ENCODE data around the gene SARS1. TPM values are rescaled to one million over a fixed set of nuclear protein-coding genes. Genes with fewer than 3 reads are reported as not detected.

The SARS1 gene
- total and polyA plus RNA-seq, 2 of the 8 experiments (the other 6 are each of a cell fraction or from before 2014, with no cell fraction given), result 83.1 to 146 TPM

DNA sequence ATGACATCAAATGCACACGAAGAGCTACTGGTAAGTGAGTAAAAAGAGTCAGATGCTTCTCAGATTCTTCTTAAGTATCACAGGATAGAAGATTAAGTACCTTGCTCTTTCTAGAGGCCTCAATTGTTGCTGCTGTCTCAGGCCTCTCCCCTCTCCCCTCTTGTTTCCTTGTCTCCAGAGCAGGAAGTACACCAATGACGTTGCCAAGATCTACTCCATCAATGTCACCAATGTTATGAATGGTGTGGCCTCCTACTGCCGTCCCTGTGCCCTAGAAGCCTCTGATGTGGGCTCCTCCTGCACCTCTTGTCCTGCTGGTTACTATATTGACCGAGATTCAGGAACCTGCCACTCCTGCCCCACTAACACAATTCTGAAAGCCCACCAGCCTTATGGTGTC, 21.3 kb upstream of the SARS1 start:
- no peak overlapping the region for H3K4ac ChIP-seq (replicated peaks; ENCODE audit: insufficient read length, low read depth, low read length)
- no peak for FAIRE-seq
- CTCF ChIA-PET (ENCODE audit: partially characterized antibody), result interaction anchor here (0.7 to 32.0 kb wide), 16 partner anchors 8 to 99 kb away, joined by 3 to 651 read pairs (median 11); partner anchors contain the start of genes CELSR2 and ELAPOR1
- no peak overlapping the region for H2BK5ac ChIP-seq (ENCODE audit: low read depth, low read length)
- H3K9me3 ChIP-seq (ENCODE audit: insufficient read depth in 2 of 2, low read depth in 1 of 2, low read length in 1 of 2), result no peaks in the 10 kb centered on the region
- H2BK12ac ChIP-seq (ENCODE audit: low read depth, low read length), result no peak overlapping the region
- POLR2A ChIA-PET (ENCODE audit: partially characterized antibody), result interaction anchor here (1.8 kb wide), 2 partner anchors 11 to 92 kb away, joined by 5 read pairs; no protein-coding TSS in a partner anchor
- no peaks in the 10 kb centered on the region for H3K79me2 ChIP-seq (ENCODE audit: control insufficient read depth in 1 of 2, insufficient read depth in 2 of 2, low read length in 2 of 2)
- no peak overlapping the region for H3K18ac ChIP-seq (ENCODE audit: extremely low read depth, low read length)
- no peaks in the 10 kb centered on the region for H3K79me1 ChIP-seq (ENCODE audit: low read depth, low read length)
- H2BK15ac ChIP-seq (ENCODE audit: low read length), result no peak overlapping the region
- no peak for DNase-seq (ENCODE audit: low read depth in 1 of 2, low spot score in 2 of 2)
- peaks cover 0 to 2% (median 0%) of the 10 kb centered on the region in 4 experiments; a peak in 1 of 7 replicates for H3K4me1 ChIP-seq (replicated peaks in 1 of 4; ENCODE audit: control insufficient read depth in 3 of 4, insufficient read depth in 4 of 4, low read length in 3 of 4)
- no peak overlapping the region for H3K23ac ChIP-seq (ENCODE audit: insufficient read length)
- no peaks in the 10 kb centered on the region for H3K23me2 ChIP-seq (ENCODE audit: low read depth, low read length)
- H3K27me3 ChIP-seq (replicated peaks in 1 of 4; ENCODE audit: control insufficient read depth in 3 of 4, extremely low read depth in 1 of 4, insufficient read depth in 3 of 4, low read length in 3 of 4), result no peaks in the 10 kb centered on the region
- H2BK20ac ChIP-seq (ENCODE audit: low read length), result no peak overlapping the region
- H2BK120ac ChIP-seq (replicated peaks; ENCODE audit: low read depth, low read length), result no peak overlapping the region
- H3K14ac ChIP-seq (ENCODE audit: insufficient read length), result no peak overlapping the region
- no peak overlapping the region for H2AK5ac ChIP-seq (ENCODE audit: low read depth, low read length)
- H3K4me3 ChIP-seq (ENCODE audit: extremely low read depth in 1 of 4, insufficient read depth in 2 of 4, low read depth in 3 of 4, low read length in 4 of 4), result no peak overlapping the region
- WGBS, 2 experiments (ENCODE audit: extremely low coverage in 1 of 2, insufficient coverage in 1 of 2, insufficient read length in 1 of 2, insufficient replicate concordance in 2 of 2, low coverage in 1 of 2, low lambda C conversion rate in 2 of 2, missing lambda C conversion rate in 1 of 2), result 88% methylated on average over 4 of the region's 4 CpGs; no CpG with 5 or more reads in 1 of the 2 experiments
- H3K56ac ChIP-seq (replicated peaks; ENCODE audit: insufficient read length, low read depth, low read length), result no peak overlapping the region
- H4K5ac ChIP-seq (ENCODE audit: insufficient read length, low read depth, low read length), result no peak overlapping the region
- H3K36me3 ChIP-seq (ENCODE audit: control insufficient read depth in 2 of 4, insufficient read depth in 4 of 4, low read length in 3 of 4), result no peaks in the 10 kb centered on the region
- no peak overlapping the region for H3K27ac ChIP-seq (ENCODE audit: low read depth, low read length)
- H2AFZ ChIP-seq (ENCODE audit: low read length), result no peak overlapping the region
- H4K8ac ChIP-seq (ENCODE audit: extremely low read depth, insufficient read depth, low read length), result no peak overlapping the region
- H4K91ac ChIP-seq (replicated peaks; ENCODE audit: insufficient read length, low read length), result peak overlapping the region; percentile 59
- H3K9ac ChIP-seq (replicated peaks in 1 of 4; ENCODE audit: extremely low read depth in 1 of 4, low read depth in 3 of 4, low read length in 3 of 4), result no peak overlapping the region
- H3K4me2 ChIP-seq (ENCODE audit: insufficient read depth in 1 of 2, low read depth in 2 of 2, low read length in 2 of 2), result no peak overlapping the region
- no peaks in the 10 kb centered on the region for H4K20me1 ChIP-seq (replicated peaks in 1 of 2; ENCODE audit: control insufficient read depth in 1 of 2, insufficient read depth in 2 of 2, low read length in 2 of 2)
- no peak for TF ChIP-seq CTBP2 (IDR thresholded peaks at IDR 0.05; ENCODE audit: borderline replicate concordance, insufficient read depth, insufficient read length, low read length)
- TF ChIP-seq BRCA1 (IDR thresholded peaks at IDR 0.05; ENCODE audit: low read depth, low read length), result no peak
- TF ChIP-seq NANOG (IDR thresholded peaks at IDR 0.05; ENCODE audit: insufficient read depth, low read depth, low read length, poor library complexity, severe bottlenecking), result no peak
- no peak for TF ChIP-seq CBX8 (IDR thresholded peaks at IDR 0.05; ENCODE audit: borderline replicate concordance, low read depth, low read length)
- no peak for TF ChIP-seq EZH2 (IDR thresholded peaks at IDR 0.05; ENCODE audit: low read depth, low read length, severe bottlenecking)
- TF ChIP-seq SIRT6 (IDR thresholded peaks at IDR 0.05; ENCODE audit: low read length), result no peak
